ENCODE results near the gene RUVBL1. TPM values are rescaled to one million over a fixed set of nuclear protein-coding genes. Genes with fewer than 3 reads are reported as not detected.

The RUVBL1 gene
- total and polyA plus RNA-seq, 3 experiments from 2014 or later: 69.2 to 116 (median 114) TPM

- H3K36me3 Mint-ChIP-seq: peaks cover 9 to 76% (median 17%) of the 10 kb centered on the region in 3 donors
- Histone ChIP-seq H3K27ac (ENCODE audit: low read depth, low read length) (no peak overlapping the region), H3K4me3 (ENCODE audit: low read length) (no peak overlapping the region), H3K4me1 (ENCODE audit: insufficient read depth, low read length) (peaks cover 18% of the 10 kb centered on the region), H3K9me3 (ENCODE audit: low read length) (no peaks in the 10 kb centered on the region), H3K36me3 (ENCODE audit: insufficient read depth, low read length) (peaks cover 17% of the 10 kb centered on the region), H3K27me3 (ENCODE audit: insufficient read depth, low read length, poor library complexity, severe bottlenecking) (no peaks in the 10 kb centered on the region)
- no peak overlapping the region for H3K27ac Mint-ChIP-seq
- ChIA-PET CTCF (interaction anchor here (1.0 kb wide), 1 partner anchor 25 kb away, joined by 3 read pairs; no protein-coding TSS in a partner anchor), POLR2A (no interaction called here)
- H3K27me3 Mint-ChIP-seq: no peaks in the 10 kb centered on the region
- peaks cover 16 to 18% (median 18%) of the 10 kb centered on the region in 3 donors for H3K4me1 Mint-ChIP-seq
- no peaks in the 10 kb centered on the region for H3K9me3 Mint-ChIP-seq
- DNase-seq: no peak
- no peak overlapping the region for H3K4me3 Mint-ChIP-seq
Observed at GRCh38 chr3:128107834-128108233, 15.8 kb downstream of the RUVBL1 start.

GRCh38 chr3:128103136-128103676 lies 20.4 kb downstream of the RUVBL1 start:
- CTCF ChIA-PET: interaction anchor here (1.2 kb wide), 1 partner anchor 8 kb away, joined by 5 read pairs; no protein-coding TSS in a partner anchor
- Histone ChIP-seq H3K27ac (ENCODE audit: low read depth, low read length) (no peak overlapping the region), H3K4me3 (ENCODE audit: low read length) (no peak overlapping the region), H3K4me1 (ENCODE audit: insufficient read depth, low read length) (no peaks in the 10 kb centered on the region), H3K9me3 (ENCODE audit: low read length) (no peaks in the 10 kb centered on the region), H3K36me3 (ENCODE audit: insufficient read depth, low read length) (peaks cover 40% of the 10 kb centered on the region), H3K27me3 (ENCODE audit: insufficient read depth, low read length, poor library complexity, severe bottlenecking) (no peaks in the 10 kb centered on the region)
- Mint-ChIP-seq H3K4me1 (peaks cover 0 to 2% (median 0%) of the 10 kb centered on the region in 3 donors), H3K27ac (no peak overlapping the region), H3K9me3 (no peaks in the 10 kb centered on the region), H3K27me3 (no peaks in the 10 kb centered on the region), H3K4me3 (no peak overlapping the region), H3K36me3 (peaks cover 4 to 90% (median 26%) of the 10 kb centered on the region in 3 donors)
- POLR2A ChIA-PET: no interaction called here
- no peak for DNase-seq

GRCh38 chr3:128100638-128101037 lies 23.0 kb downstream of the RUVBL1 start:
- Mint-ChIP-seq H3K9me3 (no peaks in the 10 kb centered on the region), H3K4me3 (no peak overlapping the region), H3K27ac (peak overlapping the region in 1 of 8 donors; percentile 41), H3K36me3 (peaks cover 8 to 94% (median 37%) of the 10 kb centered on the region in 3 donors), H3K4me1 (no peaks in the 10 kb centered on the region), H3K27me3 (no peaks in the 10 kb centered on the region)
- Histone ChIP-seq H3K4me3 (ENCODE audit: low read length) (no peak overlapping the region), H3K27me3 (ENCODE audit: insufficient read depth, low read length, poor library complexity, severe bottlenecking) (no peaks in the 10 kb centered on the region), H3K27ac (ENCODE audit: low read depth, low read length) (peak overlapping the region; percentile 11), H3K4me1 (ENCODE audit: insufficient read depth, low read length) (no peaks in the 10 kb centered on the region), H3K36me3 (ENCODE audit: insufficient read depth, low read length) (peaks cover 59% of the 10 kb centered on the region), H3K9me3 (ENCODE audit: low read length) (no peaks in the 10 kb centered on the region)
- CTCF ChIA-PET: interaction anchor here (1.2 to 10.3 kb wide), 2 partner anchors 23 to 33 kb away, joined by 3 to 107 read pairs; partner anchors contain the start of gene RUVBL1
- POLR2A ChIA-PET: no interaction called here
- no peak for DNase-seq

GRCh38 chr3:128100161-128100560 lies 23.5 kb downstream of the RUVBL1 start:
- Histone ChIP-seq H3K36me3 (ENCODE audit: insufficient read depth, low read length) (peaks cover 59% of the 10 kb centered on the region), H3K27me3 (ENCODE audit: insufficient read depth, low read length, poor library complexity, severe bottlenecking) (no peaks in the 10 kb centered on the region), H3K27ac (ENCODE audit: low read depth, low read length) (peak overlapping the region; percentile 11), H3K9me3 (ENCODE audit: low read length) (no peaks in the 10 kb centered on the region), H3K4me3 (ENCODE audit: low read length) (no peak overlapping the region), H3K4me1 (ENCODE audit: insufficient read depth, low read length) (no peaks in the 10 kb centered on the region)
- Mint-ChIP-seq H3K9me3 (no peaks in the 10 kb centered on the region), H3K4me3 (no peak overlapping the region), H3K27me3 (no peaks in the 10 kb centered on the region), H3K4me1 (peaks cover 0 to 3% (median 2%) of the 10 kb centered on the region in 3 donors), H3K36me3 (peaks cover 8 to 95% (median 40%) of the 10 kb centered on the region in 3 donors), H3K27ac (peak overlapping the region in 1 of 8 donors; percentile 41)
- ChIA-PET CTCF (interaction anchor here (1.2 to 10.3 kb wide), 3 partner anchors 23 to 34 kb away, joined by 3 to 107 read pairs (median 5); partner anchors contain the start of gene RUVBL1), POLR2A (no interaction called here)
- no peak for DNase-seq

- Histone ChIP-seq H3K4me3 (ENCODE audit: low read length) (no peak overlapping the region), H3K27me3 (ENCODE audit: insufficient read depth, low read length, poor library complexity, severe bottlenecking) (no peaks in the 10 kb centered on the region), H3K4me1 (ENCODE audit: insufficient read depth, low read length) (no peaks in the 10 kb centered on the region), H3K27ac (ENCODE audit: low read depth, low read length) (no peak overlapping the region), H3K36me3 (ENCODE audit: insufficient read depth, low read length) (peaks cover 57% of the 10 kb centered on the region), H3K9me3 (ENCODE audit: low read length) (no peaks in the 10 kb centered on the region)
- CTCF ChIA-PET: interaction anchor here (0.6 to 10.3 kb wide), 4 partner anchors 16 to 510 kb away, joined by 3 to 107 read pairs (median 4); partner anchors contain the start of gene RUVBL1
- H3K27ac Mint-ChIP-seq: peak overlapping the region in 3 of 8 donors; percentile 66 to 83 (median 72)
- peaks cover 8 to 94% (median 34%) of the 10 kb centered on the region in 3 donors for H3K36me3 Mint-ChIP-seq
- no peak overlapping the region for H3K4me3 Mint-ChIP-seq
- H3K4me1 Mint-ChIP-seq: peaks cover 4 to 10% (median 9%) of the 10 kb centered on the region in 3 donors
- no peaks in the 10 kb centered on the region for H3K9me3 Mint-ChIP-seq
- DNase-seq: no peak
- POLR2A ChIA-PET: interaction anchor here (0.8 kb wide), 1 partner anchor 12 kb away, joined by 3 read pairs; no protein-coding TSS in a partner anchor
- no peaks in the 10 kb centered on the region for H3K27me3 Mint-ChIP-seq
Observed at GRCh38 chr3:128098234-128098633, 25.4 kb downstream of the RUVBL1 start.

DNA sequence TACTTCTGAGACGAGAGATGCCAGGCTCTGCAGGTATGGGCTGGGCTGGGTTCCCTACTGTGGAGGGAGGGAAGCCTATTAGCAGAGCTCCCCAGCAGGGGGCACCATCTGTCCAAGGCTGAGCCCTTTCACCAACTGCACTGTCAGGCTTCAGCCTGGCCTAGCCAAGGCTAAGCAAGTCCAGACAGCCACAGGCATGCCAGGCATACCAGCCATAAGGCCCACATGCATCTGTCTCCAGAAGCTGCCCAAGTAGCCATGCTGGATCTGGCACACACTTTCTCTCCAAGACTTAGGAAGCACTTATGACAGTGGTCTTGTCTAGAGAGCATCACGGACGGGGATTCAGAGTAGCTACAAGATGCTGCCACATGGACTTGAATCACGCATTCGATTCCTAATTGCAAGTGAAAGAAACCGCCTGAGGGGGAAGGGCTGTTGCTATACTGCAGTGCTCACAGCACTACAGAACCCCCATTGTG lies 28.3 kb downstream of the RUVBL1 start:
- H3K36me3 ChIP-seq (ENCODE audit: insufficient read depth, low read length): peaks cover 42% of the 10 kb centered on the region
- CTCF ChIA-PET: interaction anchor here (0.7 to 10.3 kb wide), 20 partner anchors 8 to 513 kb away, joined by 3 to 107 read pairs (median 5); partner anchors contain the start of gene RUVBL1

DNA sequence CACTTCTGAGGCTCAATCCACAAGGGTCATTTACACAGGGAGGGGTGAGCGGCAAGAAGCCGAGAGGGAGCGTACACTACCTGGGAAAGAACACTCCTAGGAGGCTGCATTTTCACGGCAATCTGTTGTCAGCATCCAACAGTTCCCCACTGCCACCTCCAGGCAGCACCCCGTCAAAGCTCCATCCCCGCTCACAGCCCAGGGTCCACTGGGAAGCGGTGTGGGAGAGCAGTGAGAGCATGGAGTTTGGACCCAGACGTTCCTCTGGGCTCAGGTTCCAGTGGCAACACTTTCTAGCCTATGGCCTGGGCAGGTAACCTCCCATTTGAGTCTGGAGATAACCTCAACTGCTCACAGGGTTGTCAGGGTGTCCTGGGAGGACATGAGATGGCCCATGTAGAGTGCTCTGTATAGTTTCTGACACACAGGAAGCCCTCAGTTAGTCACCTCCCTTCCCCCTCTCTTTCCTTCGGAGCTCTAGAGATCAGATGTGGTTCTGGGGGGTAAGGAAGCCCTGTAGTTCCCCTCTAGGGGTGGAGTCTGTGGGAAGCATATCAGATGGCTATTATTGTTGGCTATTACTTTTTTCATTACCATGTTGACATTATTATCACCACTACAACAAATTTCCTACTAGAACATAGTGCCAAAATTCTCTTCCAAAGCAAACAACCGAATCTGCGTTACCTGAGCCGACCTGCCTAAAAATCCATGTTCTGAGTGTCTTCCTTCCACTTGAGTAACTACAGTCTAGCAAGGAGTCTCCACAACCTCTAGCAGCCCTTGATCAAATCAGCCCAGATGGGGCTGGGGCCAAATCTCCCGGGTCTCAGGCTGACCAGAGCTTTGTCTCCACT lies 29.1 kb downstream of the RUVBL1 start:
- peaks cover 5 to 78% (median 19%) of the 10 kb centered on the region in 3 donors for H3K36me3 Mint-ChIP-seq
- no peak overlapping the region for H3K4me3 Mint-ChIP-seq

More for the DNA sequence above, 28.3 kb downstream of the RUVBL1 start:
- no peaks in the 10 kb centered on the region for H3K4me1 ChIP-seq (ENCODE audit: insufficient read depth, low read length)
- no peaks in the 10 kb centered on the region for H3K9me3 ChIP-seq (ENCODE audit: low read length)
- peak overlapping the region in 5 of 8 donors; percentile 26 to 81 (median 74) for H3K27ac Mint-ChIP-seq
- H3K36me3 Mint-ChIP-seq: peaks cover 5 to 84% (median 23%) of the 10 kb centered on the region in 3 donors
- peaks cover 5 to 10% (median 9%) of the 10 kb centered on the region in 3 donors for H3K4me1 Mint-ChIP-seq
- peak; percentile 67 to 83 (median 71) for DNase-seq
- H3K9me3 Mint-ChIP-seq: no peaks in the 10 kb centered on the region
- POLR2A ChIA-PET: interaction anchor here (1.3 to 1.5 kb wide), 2 partner anchors 38 to 227 kb away, joined by 3 to 4 read pairs; no protein-coding TSS in a partner anchor
- no peaks in the 10 kb centered on the region for H3K27me3 Mint-ChIP-seq
- H3K27ac ChIP-seq (ENCODE audit: low read depth, low read length): no peak overlapping the region
- no peak overlapping the region for H3K4me3 ChIP-seq (ENCODE audit: low read length)
- no peak overlapping the region for H3K4me3 Mint-ChIP-seq
- no peaks in the 10 kb centered on the region for H3K27me3 ChIP-seq (ENCODE audit: insufficient read depth, low read length, poor library complexity, severe bottlenecking)

More for the DNA sequence above, 29.1 kb downstream of the RUVBL1 start:
- no peak overlapping the region for H3K4me3 ChIP-seq (ENCODE audit: low read length)
- H3K36me3 ChIP-seq (ENCODE audit: insufficient read depth, low read length): peaks cover 36% of the 10 kb centered on the region
- peak in 1 of 5 donors; percentile 20 for DNase-seq
- Mint-ChIP-seq H3K27me3 (no peaks in the 10 kb centered on the region), H3K27ac (peak overlapping the region in 5 of 8 donors; percentile 26 to 87 (median 74)), H3K9me3 (no peaks in the 10 kb centered on the region), H3K4me1 (peaks cover 5 to 10% (median 9%) of the 10 kb centered on the region in 3 donors)
- ChIA-PET CTCF (interaction anchor here (0.7 to 10.3 kb wide), 19 partner anchors 8 to 514 kb away, joined by 3 to 107 read pairs (median 5); partner anchors contain the start of gene RUVBL1), POLR2A (interaction anchor here (1.3 to 1.5 kb wide), 2 partner anchors 39 to 227 kb away, joined by 3 to 4 read pairs; no protein-coding TSS in a partner anchor)
- no peaks in the 10 kb centered on the region for H3K4me1 ChIP-seq (ENCODE audit: insufficient read depth, low read length)
- H3K27me3 ChIP-seq (ENCODE audit: insufficient read depth, low read length, poor library complexity, severe bottlenecking): no peaks in the 10 kb centered on the region
- H3K27ac ChIP-seq (ENCODE audit: low read depth, low read length): no peak overlapping the region
- no peaks in the 10 kb centered on the region for H3K9me3 ChIP-seq (ENCODE audit: low read length)

Data from CD8-positive, alpha-beta memory T cell (primary cell).